Upper lobe of left lung (tissue), 6 donors: ENCODE results near the gene MAVS. TPM values are rescaled to one million over a fixed set of nuclear protein-coding genes. Genes with fewer than 3 reads are reported as not detected.

Source experiments
- ATAC-seq, 2 donors: fragments of 200-7000 bp; cut with Tn5 transposase; one replicate each; pipeline ENCODE4 v1.9.1; 2022; ENCODE audit warnings: mild to moderate bottlenecking in 2 of 2, moderate library complexity in 2 of 2; ENCODE audit not compliant: low FRiP score in 2 of 2
- DNase-seq, 2 donors: peaks; one replicate each; pipeline ENCODE4 v3.0.0-alpha.2; 2019 to 2020
- H3K27ac ChIP-seq, 4 donors: fragments of 200-600 bp; sonication (generic); one replicate each; pipeline ENCODE4 v1.5.1; 2016 to 2019
- H3K27me3 ChIP-seq, 4 donors: fragments of 200-600 bp; sonication (generic); one replicate each; pipeline ENCODE4 v1.5.1; 2017 to 2019
- H3K36me3 ChIP-seq, 4 donors: fragments of 200-600 bp; sonication (generic); one replicate each; pipeline ENCODE4 v1.5.1; 2016 to 2019
- H3K4me1 ChIP-seq, 4 donors: fragments of 200-600 bp; sonication (generic); one replicate each; pipeline ENCODE4 v1.5.1; 2018 to 2019
- H3K4me3 ChIP-seq, 4 donors: fragments of 200-600 bp; sonication (generic); one replicate each; pipeline ENCODE4 v1.5.1; 2017 to 2019; ENCODE audit warnings: mild to moderate bottlenecking in 2 of 4, moderate library complexity in 1 of 4
- H3K9me3 ChIP-seq, 4 donors: fragments of 200-600 bp; sonication (generic); one replicate each; pipeline ENCODE4 v1.5.1; 2018 to 2019
- EP300 ChIP-seq, 4 donors: sonication (generic); formaldehyde crosslinking; IDR thresholded peaks; one replicate each; pipeline ENCODE4 v1.5.1; 2017; ENCODE audit warnings: antibody characterized with exemption in 4 of 4, control low read depth in 2 of 4
- POLR2A ChIP-seq, 4 donors: fragments of 450-650 bp; IDR thresholded peaks; one replicate each; pipeline ENCODE4 v1.5.1; 2016 to 2017; ENCODE audit warnings: antibody characterized with exemption in 4 of 4, mild to moderate bottlenecking in 2 of 4
- POLR2AphosphoS5 ChIP-seq, 2 donors: sonication (generic); formaldehyde crosslinking; IDR thresholded peaks; one replicate each; pipeline ENCODE4 v1.5.1; 2017; ENCODE audit warnings: antibody characterized with exemption in 2 of 2
- WGBS, 2 donors: methylation state at CpG; one replicate each; pipeline ENCODE4 v1.1.5; 2017 to 2018; 5-methylcytosine and 5-hydroxymethylcytosine counted together
- total RNA-seq, 6 donors: library from RNA; depleted of rRNA in 4 of 6; stranded (reverse); fragments of >200 nt in 4 of 6; gene quantifications; one replicate each; pipeline versions ENCODE4 v1.1.0 to v1.2.1, GENCODE V29; 2016 to 2021
- TF ChIP-seq, protein P1 (sequence below), 6 experiments: fragments of 450-650 bp in 4 of 6; fragments of 200-600 bp in 2 of 6; sonication (generic) in 2 of 6; IDR thresholded peaks; one replicate each; pipeline ENCODE4 v1.5.1; 2016 to 2019; ENCODE audit warnings: antibody characterized with exemption in 6 of 6
- donor health status: DM: no; HTN: no; CAD: no; lungs with moderate emphysema.
- donor health status: DM: no; HTN: yes; CAD: no; lungs with severe emphysema.

The MAVS gene
- total RNA-seq, 6 donors from 2014 or later = 31.0 to 54.5 (median 39.9) TPM

DNA sequence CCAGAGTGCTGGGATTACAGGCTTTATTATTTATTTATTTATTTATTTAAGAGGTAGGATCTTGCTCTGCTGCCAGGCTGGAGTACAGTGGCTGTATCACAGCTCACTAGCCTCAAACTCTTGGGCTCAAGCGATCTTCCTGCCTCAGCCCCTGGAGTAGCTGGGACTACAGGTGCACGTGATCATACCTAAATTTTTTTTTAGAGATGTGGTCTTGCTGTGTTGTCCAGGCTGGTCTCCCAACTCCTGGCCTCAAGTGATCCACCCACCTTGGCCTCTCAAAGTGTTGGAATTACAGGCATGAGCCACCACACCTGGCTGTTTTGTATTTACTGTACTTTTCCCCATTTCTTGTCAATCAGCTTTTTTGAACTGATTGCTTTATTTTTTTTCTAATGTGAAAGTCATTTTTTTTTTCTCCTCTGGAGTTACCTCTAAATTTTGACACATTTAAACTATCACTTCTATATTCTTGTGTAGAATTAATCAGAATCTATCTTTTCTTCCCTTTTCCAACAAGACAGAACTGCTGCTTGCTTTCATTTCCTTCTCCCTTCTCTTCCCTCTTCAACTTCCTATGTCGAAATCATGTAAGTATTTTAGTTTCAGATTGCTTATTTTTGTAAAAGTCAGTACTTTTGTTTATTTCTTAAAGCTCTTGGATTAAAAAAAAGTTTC lies 54.5 kb downstream of the MAVS start:
- ATAC-seq = peak in 1 of 2 donors; percentile 51
- 51 to 52% methylated on average over 3 of the region's 3 CpGs for WGBS, 2 donors

DNA sequence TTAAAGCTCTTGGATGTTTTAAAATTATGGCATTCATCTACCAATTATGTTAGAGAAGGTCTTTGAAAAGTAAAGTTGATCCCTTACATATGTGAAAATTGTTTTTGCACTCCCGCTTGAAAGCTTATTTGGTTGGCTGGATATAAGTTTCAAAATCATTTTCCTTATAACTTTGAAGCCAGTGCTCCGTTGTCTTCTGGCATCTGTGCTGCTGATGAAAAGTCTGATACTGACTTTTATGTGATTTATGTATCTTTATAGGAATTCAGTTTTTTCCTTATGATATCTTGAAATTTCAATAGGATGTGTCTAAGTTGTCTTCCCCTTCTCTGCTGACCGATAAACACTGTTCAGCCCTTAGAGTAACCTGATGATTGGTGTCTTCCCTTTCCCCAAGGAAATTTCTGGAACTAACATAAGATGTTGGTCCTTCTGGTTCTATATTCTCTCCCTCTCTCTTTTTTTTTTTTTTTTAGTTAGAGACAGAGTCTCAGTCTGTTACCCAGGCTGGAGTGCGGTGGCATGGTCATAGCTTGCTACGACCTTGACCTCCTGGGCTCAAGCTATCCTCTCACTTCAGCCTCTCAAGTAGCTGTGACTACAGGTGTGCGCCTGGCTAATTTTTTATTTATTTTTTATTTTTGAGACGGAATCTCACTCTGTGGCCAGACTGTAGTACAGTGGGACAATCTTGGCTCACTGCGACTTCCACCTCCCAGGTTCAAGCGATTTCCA lies 55.2 kb downstream of the MAVS start:
- Histone ChIP-seq H3K9me3 (no peaks in the 10 kb centered on the region), H3K27ac (peak overlapping the region; percentile 3 to 67 (median 44)), H3K4me1 (peaks cover 68 to 79% (median 72%) of the 10 kb centered on the region in 4 donors), H3K36me3 (no peaks in the 10 kb centered on the region), H3K27me3 (no peaks in the 10 kb centered on the region), H3K4me3 (peak overlapping the region in 2 of 4 donors; percentile 10 to 15)
- WGBS, 2 donors = 76 to 77% methylated on average over 9 of the region's 9 CpGs
- no peak for ATAC-seq
- TF ChIP-seq, protein P1, sequence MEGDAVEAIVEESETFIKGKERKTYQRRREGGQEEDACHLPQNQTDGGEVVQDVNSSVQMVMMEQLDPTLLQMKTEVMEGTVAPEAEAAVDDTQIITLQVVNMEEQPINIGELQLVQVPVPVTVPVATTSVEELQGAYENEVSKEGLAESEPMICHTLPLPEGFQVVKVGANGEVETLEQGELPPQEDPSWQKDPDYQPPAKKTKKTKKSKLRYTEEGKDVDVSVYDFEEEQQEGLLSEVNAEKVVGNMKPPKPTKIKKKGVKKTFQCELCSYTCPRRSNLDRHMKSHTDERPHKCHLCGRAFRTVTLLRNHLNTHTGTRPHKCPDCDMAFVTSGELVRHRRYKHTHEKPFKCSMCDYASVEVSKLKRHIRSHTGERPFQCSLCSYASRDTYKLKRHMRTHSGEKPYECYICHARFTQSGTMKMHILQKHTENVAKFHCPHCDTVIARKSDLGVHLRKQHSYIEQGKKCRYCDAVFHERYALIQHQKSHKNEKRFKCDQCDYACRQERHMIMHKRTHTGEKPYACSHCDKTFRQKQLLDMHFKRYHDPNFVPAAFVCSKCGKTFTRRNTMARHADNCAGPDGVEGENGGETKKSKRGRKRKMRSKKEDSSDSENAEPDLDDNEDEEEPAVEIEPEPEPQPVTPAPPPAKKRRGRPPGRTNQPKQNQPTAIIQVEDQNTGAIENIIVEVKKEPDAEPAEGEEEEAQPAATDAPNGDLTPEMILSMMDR (IDR thresholded peaks at IDR 0.05) = no peak
- no peak for TF ChIP-seq POLR2A (IDR thresholded peaks at IDR 0.05)
- no peak for TF ChIP-seq EP300 (IDR thresholded peaks at IDR 0.05)
- TF ChIP-seq POLR2AphosphoS5 (IDR thresholded peaks at IDR 0.05) = no peak
- DNase-seq = no peak

More for the DNA sequence above, 54.5 kb downstream of the MAVS start:
- no peak for DNase-seq
- Histone ChIP-seq H3K27me3 (no peaks in the 10 kb centered on the region), H3K4me3 (peak overlapping the region in 2 of 4 donors; percentile 10 to 15), H3K36me3 (no peaks in the 10 kb centered on the region), H3K27ac (peak overlapping the region; percentile 3 to 67 (median 44)), H3K9me3 (no peaks in the 10 kb centered on the region), H3K4me1 (peaks cover 72 to 86% (median 79%) of the 10 kb centered on the region in 4 donors)
- TF ChIP-seq, protein P1 (IDR thresholded peaks at IDR 0.05) = no peak
- TF ChIP-seq POLR2A (IDR thresholded peaks at IDR 0.05) = no peak
- TF ChIP-seq EP300 (IDR thresholded peaks at IDR 0.05) = no peak
- no peak for TF ChIP-seq POLR2AphosphoS5 (IDR thresholded peaks at IDR 0.05)

DNA sequence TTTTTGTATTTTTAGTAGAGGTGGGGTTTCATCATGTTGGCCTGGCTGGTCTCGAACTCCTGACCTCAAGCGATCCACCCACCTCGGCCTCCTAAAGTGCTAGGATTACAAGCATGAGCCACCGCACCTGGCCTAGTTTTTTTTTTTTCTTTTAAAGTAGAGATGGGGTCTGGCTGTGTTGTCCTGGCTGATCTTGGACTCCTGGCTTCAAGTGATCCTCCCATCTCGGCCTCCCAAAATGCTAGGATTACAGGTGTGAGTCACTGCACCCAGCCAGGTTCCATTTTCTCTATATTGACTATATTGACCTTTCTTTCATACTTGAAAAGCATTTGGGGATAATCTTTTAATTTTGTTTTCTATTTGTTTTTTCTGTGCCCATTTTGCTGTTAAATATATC lies 55.8 kb downstream of the MAVS start:
- Histone ChIP-seq H3K27ac (peak overlapping the region in 3 of 4 donors; percentile 30 to 67 (median 57)), H3K27me3 (no peaks in the 10 kb centered on the region), H3K4me1 (peaks cover 63 to 77% (median 69%) of the 10 kb centered on the region in 4 donors), H3K36me3 (no peaks in the 10 kb centered on the region), H3K4me3 (no peak overlapping the region), H3K9me3 (no peaks in the 10 kb centered on the region)
- no peak for DNase-seq
- TF ChIP-seq, protein P1 (IDR thresholded peaks at IDR 0.05) = no peak
- TF ChIP-seq EP300 (IDR thresholded peaks at IDR 0.05) (no peak), POLR2A (IDR thresholded peaks at IDR 0.05) (no peak), POLR2AphosphoS5 (IDR thresholded peaks at IDR 0.05) (no peak)
- no peak for ATAC-seq
- 82 to 91% methylated on average over 5 of the region's 5 CpGs for WGBS, 2 donors

DNA sequence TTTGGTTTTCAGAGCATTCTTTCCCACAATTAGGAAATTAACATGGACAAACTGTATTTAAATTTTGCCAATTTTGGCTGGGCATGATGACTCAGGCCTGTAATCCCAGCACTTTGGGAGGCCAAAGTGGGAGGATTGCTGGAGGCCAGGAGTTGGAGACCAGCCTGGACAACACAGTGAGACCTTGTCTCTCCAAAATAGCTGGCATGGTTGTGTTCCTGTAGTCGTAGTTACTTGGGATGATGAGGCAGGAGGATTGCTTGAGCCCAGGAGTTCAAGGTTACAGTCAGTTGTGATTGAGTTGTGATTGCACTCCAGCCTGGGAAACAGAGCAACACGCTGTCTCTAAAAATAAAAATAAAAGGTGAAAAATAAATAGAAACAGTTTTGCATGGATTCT lies 57.6 kb downstream of the MAVS start:
- H3K4me1 ChIP-seq = peaks cover 51 to 63% (median 56%) of the 10 kb centered on the region in 4 donors
- H3K4me3 ChIP-seq = no peak overlapping the region
- no peak overlapping the region for H3K27ac ChIP-seq
- no peak for ATAC-seq
- peaks cover under 1 to 15% (median 8%) of the 10 kb centered on the region in 4 donors for H3K36me3 ChIP-seq
- 68 to 75% methylated on average over 2 of the region's 2 CpGs for WGBS, 2 donors
- TF ChIP-seq POLR2AphosphoS5 (IDR thresholded peaks at IDR 0.05) (no peak), POLR2A (IDR thresholded peaks at IDR 0.05) (no peak), EP300 (IDR thresholded peaks at IDR 0.05) (no peak)
- TF ChIP-seq, protein P1 (IDR thresholded peaks at IDR 0.05) = no peak
- DNase-seq = no peak
- H3K27me3 ChIP-seq = no peaks in the 10 kb centered on the region
- H3K9me3 ChIP-seq = no peaks in the 10 kb centered on the region
